GM12872 (cell line): ENCODE data around the gene GRM5.

ENCODE experiments used
- CTCF ChIP-seq: IDR thresholded peaks from 3 replicates; pipeline ENCODE4 v1.5.1; 2011; ENCODE audit warnings: low read depth, mild to moderate bottlenecking, low read length, moderate library complexity; ENCODE audit not compliant: insufficient read depth

The GRM5 gene

GRCh38 chr11:88491674-88492073 is 574.1 kb downstream of the GRM5 start:
- TF ChIP-seq CTCF = no peak

- no peak for TF ChIP-seq CTCF
Measured at GRCh38 chr11:88489030-88489429, 576.8 kb downstream of the GRM5 start.

DNA sequence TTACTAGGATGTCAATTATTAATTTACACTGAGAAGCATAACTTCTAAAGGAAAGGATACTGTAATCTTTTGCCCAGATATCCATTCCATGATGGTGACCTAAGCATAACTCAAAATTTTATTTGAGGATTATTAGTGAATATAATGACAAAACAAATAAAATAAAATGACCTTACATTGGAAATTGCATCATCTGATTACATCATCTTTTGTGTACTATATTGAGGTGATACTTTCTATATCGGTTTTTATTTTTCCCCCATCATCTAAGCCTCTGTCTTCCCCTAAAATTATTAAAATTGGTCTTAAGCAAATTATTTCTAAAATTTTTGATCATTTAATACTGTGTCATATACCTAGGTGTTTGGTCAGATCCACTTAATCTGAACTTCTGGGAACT is 578.1 kb downstream of the GRM5 start:
- TF ChIP-seq CTCF = no peak

DNA sequence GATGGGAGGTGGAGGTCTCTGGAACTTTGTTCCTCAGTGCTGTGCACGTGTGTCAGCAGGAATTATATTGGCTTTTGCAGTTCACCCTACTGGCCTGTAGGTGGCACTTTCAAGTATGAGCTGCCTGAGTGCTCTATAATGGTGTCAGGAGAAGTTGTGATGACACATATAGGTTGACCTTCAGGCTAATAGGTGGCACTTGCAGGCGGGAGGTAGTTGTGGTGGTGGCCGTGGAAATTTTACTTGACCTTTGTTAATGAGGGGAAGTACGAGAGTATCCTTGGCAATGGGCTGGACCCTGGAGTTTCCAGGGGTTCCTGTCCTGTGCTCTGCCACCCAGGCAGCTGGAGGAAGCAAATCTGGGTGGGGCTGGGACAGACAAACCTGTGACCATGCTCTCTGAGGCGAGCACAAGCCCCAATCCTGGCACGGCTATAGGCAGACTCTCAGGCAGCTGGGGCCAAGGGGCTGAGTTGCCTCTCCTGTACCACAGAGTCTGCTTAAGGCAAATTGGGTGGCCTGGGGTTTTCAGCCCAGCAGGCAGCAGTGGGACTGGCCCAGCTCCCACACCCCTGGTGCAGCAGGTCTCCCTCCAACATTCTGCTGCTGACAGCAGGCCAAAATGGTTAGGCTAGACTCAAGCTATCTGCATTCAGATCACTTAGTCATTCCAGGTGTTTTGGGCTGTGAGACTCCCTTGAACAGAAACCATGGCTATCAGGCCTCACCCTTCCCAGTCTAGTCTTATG is 580.7 kb downstream of the GRM5 start:
- TF ChIP-seq CTCF = peak; percentile 80

DNA sequence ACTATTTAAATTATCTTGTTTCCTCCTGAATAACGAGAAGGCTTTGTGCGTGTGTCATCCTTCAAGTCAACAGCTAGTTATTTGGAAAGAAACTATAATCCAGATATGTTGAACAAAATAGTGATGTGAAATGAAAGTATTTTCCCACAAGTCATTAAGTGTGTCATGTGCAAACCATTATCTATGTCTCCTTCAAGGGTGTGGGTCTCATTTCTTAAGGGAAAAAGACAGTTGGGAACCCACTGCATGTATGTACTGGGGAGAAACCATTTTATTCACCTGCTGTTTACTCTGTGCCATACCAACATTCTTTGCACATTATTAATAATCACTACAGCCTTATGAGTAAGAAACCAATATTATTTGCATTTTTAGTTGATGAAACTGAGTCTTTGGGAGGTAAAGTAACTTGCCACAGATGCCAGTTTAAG is 582.9 kb downstream of the GRM5 start:
- no peak for TF ChIP-seq CTCF

- TF ChIP-seq CTCF = no peak
Measured at GRCh38 chr11:88480223-88480622, 585.6 kb downstream of the GRM5 start.

- no peak for TF ChIP-seq CTCF
Measured at GRCh38 chr11:88478136-88478815, 587.5 kb downstream of the GRM5 start.
